Ishikawa (cell line): ENCODE measurements around the gene LSM3.

Experiments
- CEBPB ChIP-seq: IDR thresholded peaks from 2 replicates; pipeline ENCODE4 v1.6.1; 2012
- CREB1 ChIP-seq: IDR thresholded peaks from 2 replicates; pipeline ENCODE4 v1.6.1; 2012; ENCODE audit warnings: low read depth
- EGR1 ChIP-seq: IDR thresholded peaks from 2 replicates; pipeline ENCODE4 v1.6.1; 2012
- EP300 ChIP-seq: IDR thresholded peaks from 2 replicates; pipeline ENCODE4 v1.6.1; 2012; ENCODE audit warnings: borderline replicate concordance
- FOXM1 ChIP-seq: IDR thresholded peaks from 2 replicates; pipeline ENCODE4 v1.6.1; 2012; ENCODE audit warnings: low read depth, borderline replicate concordance
- MAX ChIP-seq: IDR thresholded peaks from 2 replicates; pipeline ENCODE4 v1.6.1; 2012
- NFIC ChIP-seq: IDR thresholded peaks from 2 replicates; pipeline ENCODE4 v1.6.1; 2012
- RAD21 ChIP-seq: IDR thresholded peaks from 2 replicates; pipeline ENCODE4 v1.6.1; 2012; ENCODE audit warnings: low read depth
- REST ChIP-seq: IDR thresholded peaks from 2 replicates; pipeline ENCODE4 v1.6.1; 2012; ENCODE audit warnings: low read depth, mild to moderate bottlenecking
- TAF1 ChIP-seq: IDR thresholded peaks from 2 replicates; pipeline ENCODE4 v1.6.1; 2012; ENCODE audit warnings: low read depth, mild to moderate bottlenecking
- TCF12 ChIP-seq: IDR thresholded peaks from 2 replicates; pipeline ENCODE4 v1.6.1; 2012; ENCODE audit warnings: low read depth
- TEAD4 ChIP-seq: IDR thresholded peaks from 2 replicates; pipeline ENCODE4 v1.6.1; 2012
- USF1 ChIP-seq: IDR thresholded peaks from 2 replicates; pipeline ENCODE4 v1.6.1; 2012
- YY1 ChIP-seq: IDR thresholded peaks from 2 replicates; pipeline ENCODE4 v1.6.1; 2012; ENCODE audit warnings: low read depth
- ZBTB7A ChIP-seq: IDR thresholded peaks from 2 replicates; pipeline ENCODE4 v1.6.1; 2012; ENCODE audit warnings: low read depth

LSM3 gene

GRCh38 chr3:14138109-14138877 lies 40.3 kb upstream of the LSM3 start:
- TF ChIP-seq NFIC (no peak), MAX (no peak), TAF1 (no peak), YY1 (no peak), EP300 (no peak), FOXM1 (no peak), CREB1 (no peak), RAD21 (no peak), USF1 (no peak), TCF12 (no peak), TEAD4 (no peak), ZBTB7A (no peak), CEBPB (no peak)

GRCh38 chr3:14138878-14139655 lies 39.5 kb upstream of the LSM3 start:
- no peak for TF ChIP-seq RAD21
- no peak for TF ChIP-seq USF1
- no peak for TF ChIP-seq MAX
- no peak for TF ChIP-seq CREB1
- TF ChIP-seq CEBPB: no peak
- no peak for TF ChIP-seq NFIC
- TF ChIP-seq TEAD4: no peak
- no peak for TF ChIP-seq ZBTB7A
- TF ChIP-seq TCF12: no peak
- no peak for TF ChIP-seq TAF1
- TF ChIP-seq EGR1: no peak
- no peak for TF ChIP-seq EP300
- no peak for TF ChIP-seq REST
- no peak for TF ChIP-seq YY1
- TF ChIP-seq FOXM1: no peak

DNA sequence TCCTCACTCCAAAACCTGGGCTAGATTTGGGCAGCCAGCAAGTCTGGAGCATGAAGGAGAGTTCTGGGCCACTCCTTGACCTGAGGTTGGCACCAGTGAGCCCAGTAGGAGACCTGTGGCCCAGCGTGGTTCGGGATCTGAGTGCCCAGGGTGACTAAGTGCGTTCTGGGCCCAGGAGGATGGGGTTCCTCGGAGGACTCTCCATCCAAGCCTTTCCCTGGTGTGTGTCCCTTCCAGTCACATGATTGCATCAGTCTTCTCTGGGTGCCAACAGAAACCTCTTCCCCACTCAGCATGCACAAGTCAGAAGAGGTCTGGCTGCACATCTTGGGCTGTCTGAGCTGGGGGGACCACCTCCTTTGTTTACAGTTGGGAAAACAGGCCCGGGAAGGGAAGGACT lies 38.8 kb upstream of the LSM3 start:
- TF ChIP-seq ZBTB7A (no peak), REST (no peak), TCF12 (no peak), EP300 (no peak), EGR1 (no peak), FOXM1 (no peak), YY1 (no peak), TAF1 (no peak), RAD21 (no peak), USF1 (no peak), CREB1 (no peak), NFIC (no peak), TEAD4 (no peak), MAX (no peak), CEBPB (no peak)

DNA sequence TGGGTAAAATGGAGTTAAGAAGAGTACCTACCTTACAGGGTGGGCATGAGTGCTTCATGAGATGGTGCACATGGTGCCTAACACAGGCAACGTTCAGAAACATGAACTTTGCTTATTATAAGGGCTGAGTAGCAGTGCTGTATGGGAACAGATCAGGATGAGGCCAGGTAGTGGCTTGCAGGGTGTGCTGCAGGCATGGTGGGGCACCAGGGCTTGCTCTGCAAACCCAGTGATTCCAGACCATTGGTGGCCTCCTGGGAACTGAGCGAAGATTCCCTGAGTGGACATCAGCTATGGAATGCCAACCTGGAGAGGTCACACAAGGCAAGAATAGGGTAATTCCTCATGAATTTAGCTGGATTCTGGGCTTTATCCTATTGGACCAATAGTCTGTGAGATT lies 37.9 kb upstream of the LSM3 start:
- TF ChIP-seq RAD21 (no peak), ZBTB7A (no peak), REST (no peak), NFIC (no peak), TAF1 (no peak), CEBPB (no peak), EGR1 (no peak), YY1 (no peak), MAX (no peak), TEAD4 (no peak), FOXM1 (no peak), TCF12 (no peak)
